GM12801 (cell line): ENCODE measurements around the gene KLHL17.

Experiments used
- CTCF ChIP-seq: IDR thresholded peaks from one replicate; pipeline ENCODE4 v1.5.1; 2011; ENCODE audit warnings: control low read depth; ENCODE audit not compliant: insufficient read length; ENCODE audit errors: extremely low read depth

Gene KLHL17

GRCh38 chr1:981955-982558 lies 21.7 kb downstream of the KLHL17 start, which contains the start of gene PERM1:
TSS of gene PERM1 (minus strand) at chr1:982093. CDS start at chr1:981029, 1,064 bp downstream.
- no peak for TF ChIP-seq CTCF

DNA sequence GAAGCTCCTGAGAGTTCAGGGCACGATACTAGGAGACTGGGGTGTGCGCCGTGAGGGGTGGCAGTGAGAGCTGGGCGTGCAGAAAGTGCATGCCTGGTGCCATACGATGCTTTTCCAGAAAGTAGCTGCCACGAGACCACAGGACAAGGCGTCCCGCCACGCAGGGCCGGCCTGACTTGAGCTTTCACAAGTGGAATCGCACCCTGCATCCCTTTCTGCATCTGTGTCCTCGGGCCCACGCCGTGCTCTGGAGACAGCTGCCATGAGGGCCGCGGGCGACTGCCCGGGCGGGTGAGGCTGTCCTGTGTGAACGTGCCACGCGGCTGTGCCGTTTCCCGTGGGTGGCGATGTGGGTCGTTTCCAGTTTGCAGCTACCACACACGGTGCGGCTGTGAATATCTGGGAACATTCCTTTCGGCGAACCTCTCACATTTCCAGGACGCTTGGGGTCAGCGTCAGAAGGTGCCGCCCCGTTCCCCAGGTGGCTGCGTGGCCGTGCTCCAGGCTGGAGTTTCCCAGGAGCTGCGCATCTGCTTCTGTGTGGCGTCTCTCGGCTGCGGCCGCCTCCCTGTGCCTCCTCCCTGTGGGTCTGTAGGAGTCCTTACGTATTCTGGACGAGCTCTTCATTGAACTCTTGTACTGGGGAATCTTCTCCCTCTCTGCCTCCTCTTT lies 22.5 kb downstream of the KLHL17 start:
- TF ChIP-seq CTCF = no peak

GRCh38 chr1:983798-984475 lies 23.6 kb downstream of the KLHL17 start:
- TF ChIP-seq CTCF = no peak

DNA sequence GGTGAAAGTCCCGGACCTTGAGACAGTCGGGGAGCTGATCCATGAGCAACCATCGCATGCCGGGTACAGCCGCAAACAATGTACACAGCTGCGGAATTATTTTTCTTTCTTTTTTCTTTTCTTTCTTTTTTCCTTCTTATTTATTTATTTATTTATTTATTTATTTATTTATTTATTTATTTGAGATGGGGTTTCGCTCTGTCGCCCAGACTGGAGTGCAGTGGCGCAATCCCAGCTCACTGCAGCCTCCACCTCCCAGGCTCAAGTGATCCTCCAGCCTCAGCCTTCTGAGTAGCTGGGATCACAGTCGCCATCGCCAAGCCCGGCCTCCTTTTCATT lies 24.1 kb downstream of the KLHL17 start:
- TF ChIP-seq CTCF = no peak

- no peak for TF ChIP-seq CTCF
Measured at GRCh38 chr1:985126-985525, 24.7 kb downstream of the KLHL17 start.

- no peak for TF ChIP-seq CTCF
Measured at GRCh38 chr1:991895-992294, 31.5 kb downstream of the KLHL17 start.

GRCh38 chr1:992362-992761 lies 32.0 kb downstream of the KLHL17 start:
- no peak for TF ChIP-seq CTCF
